GM21360 (cell line): ENCODE results near the gene WNT2.
"Not testable (repeated sequence)": the region's sequence is repeated elsewhere in the genome, so short reads cannot be mapped to it uniquely, and the experiment has no call there.

ENCODE experiments used
- ATAC-seq: cut with Tn5 transposase; IDR thresholded peaks from one replicate; pipeline ENCODE4 v1.9.1; 2021; ENCODE audit warnings: mild to moderate bottlenecking, moderate library complexity; ENCODE audit not compliant: unreplicated experiment

Gene WNT2

DNA sequence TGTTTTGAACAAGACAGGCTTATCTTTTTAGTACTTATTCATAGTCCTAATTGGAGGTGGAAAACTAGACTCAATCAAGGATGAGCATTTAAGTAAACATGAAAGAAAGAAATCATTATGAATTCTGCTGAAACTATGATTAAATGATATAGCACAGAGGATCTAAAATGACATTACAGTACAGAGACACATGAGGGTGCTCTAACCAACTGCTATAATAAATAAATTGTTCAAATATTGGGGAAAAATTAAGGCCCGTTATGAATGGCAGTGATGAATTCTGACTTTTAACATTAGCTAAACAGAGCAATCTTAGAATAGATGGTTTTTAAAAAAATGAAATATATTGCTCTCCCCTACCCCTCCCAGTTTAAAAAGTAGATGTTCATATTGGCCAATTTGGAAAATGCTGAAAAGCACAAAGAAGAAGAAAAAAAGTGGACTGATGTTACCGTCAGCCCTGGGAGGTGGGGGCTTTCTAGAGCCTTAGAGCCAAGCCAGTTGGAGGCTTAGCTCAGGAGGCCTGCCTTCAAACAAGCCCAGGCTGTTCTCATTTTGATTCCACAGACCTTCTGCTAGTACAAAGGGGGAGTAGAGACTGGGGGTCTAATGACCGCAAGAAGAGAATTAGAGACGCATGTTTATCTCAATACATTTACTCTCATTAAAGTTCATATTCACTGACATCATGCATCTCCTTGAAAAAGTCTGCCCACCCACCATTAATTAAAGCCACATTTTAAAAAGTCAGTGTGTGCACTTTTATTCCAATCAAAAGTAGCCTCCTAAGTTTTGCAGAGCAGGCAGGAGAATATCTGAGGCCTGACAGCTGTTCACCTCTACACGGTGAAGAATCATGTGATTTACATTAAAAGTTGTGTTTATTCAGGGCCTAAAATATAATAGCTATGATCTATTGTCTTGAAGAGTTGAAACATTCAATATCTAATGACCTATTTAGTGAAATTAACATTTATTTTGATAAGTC lies 10.0 kb downstream of the WNT2 start:
- no peak for ATAC-seq

GRCh38 chr7:117308891-117309290 lies 14.0 kb downstream of the WNT2 start:
- no peak for ATAC-seq

DNA sequence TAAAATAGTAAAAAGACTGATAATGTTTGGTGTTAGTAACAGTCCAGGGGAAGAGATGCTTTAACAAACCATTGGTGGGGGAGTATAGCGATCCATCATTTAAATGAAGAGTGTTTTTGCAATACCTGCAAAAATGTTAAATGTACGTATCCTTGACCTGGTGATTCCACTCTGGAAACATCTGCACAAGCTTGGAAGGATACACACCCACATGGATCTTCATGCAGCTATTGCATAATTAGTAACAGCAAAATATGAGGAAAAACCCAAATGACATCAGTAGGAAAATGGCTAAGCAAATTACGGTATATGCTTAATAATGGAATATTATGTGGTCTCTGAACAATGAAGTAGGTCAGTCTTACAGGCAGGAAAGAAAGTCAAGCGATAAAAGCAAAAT lies 20.5 kb downstream of the WNT2 start:
- no peak for ATAC-seq

DNA sequence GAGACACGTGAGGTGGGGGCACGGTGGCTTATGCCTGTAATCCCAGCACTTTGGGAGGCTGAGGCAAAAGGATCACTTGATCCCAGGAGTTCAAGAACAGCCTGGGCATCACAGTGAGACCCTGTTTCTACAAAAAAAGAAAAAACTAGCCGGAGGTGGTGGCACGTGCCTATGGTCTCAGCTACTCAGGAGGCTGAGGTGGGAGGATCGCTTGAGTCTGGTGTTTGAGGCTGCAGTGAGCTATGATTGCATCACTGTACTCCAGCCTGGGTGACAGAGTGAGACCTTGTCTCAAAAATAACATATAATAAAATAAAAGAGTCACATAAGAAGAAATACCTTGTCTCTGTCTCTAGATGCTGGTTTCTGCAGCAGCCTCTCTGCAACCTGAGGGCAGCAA lies 22.4 kb downstream of the WNT2 start:
- not testable (repeated sequence) for ATAC-seq

GRCh38 chr7:117297606-117298005 lies 25.3 kb downstream of the WNT2 start:
- no peak for ATAC-seq

GRCh38 chr7:117296066-117296465 lies 26.8 kb downstream of the WNT2 start:
- ATAC-seq, result no peak

- no peak for ATAC-seq
Measured at GRCh38 chr7:117285826-117286225, 37.0 kb downstream of the WNT2 start.

DNA sequence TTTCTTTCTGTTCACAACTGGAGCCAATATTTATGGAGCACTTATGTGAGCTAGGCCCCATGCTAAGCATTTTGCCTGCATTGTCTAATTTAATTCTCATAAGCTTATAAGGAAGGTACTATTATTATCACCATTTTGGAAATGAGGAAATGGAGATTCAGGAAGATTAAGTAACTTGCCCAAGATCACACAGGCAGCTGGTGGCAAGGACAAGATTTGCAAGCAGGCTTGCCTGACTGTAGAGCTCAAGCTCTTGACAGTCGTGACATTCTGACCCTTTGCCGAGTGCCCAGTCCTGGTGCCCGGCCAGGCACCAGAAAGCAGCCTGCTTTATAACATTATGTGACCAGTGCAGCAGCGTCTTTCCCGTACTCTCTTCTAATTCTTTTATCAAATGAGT lies 38.2 kb downstream of the WNT2 start:
- no peak for ATAC-seq

GRCh38 chr7:117283779-117284178 lies 39.1 kb downstream of the WNT2 start:
- no peak for ATAC-seq

GRCh38 chr7:117283371-117283770 lies 39.5 kb downstream of the WNT2 start:
- ATAC-seq, result no peak

GRCh38 chr7:117282239-117282812 lies 40.5 kb downstream of the WNT2 start:
- no peak for ATAC-seq

GRCh38 chr7:117281562-117281961 lies 41.3 kb downstream of the WNT2 start:
- no peak for ATAC-seq

GRCh38 chr7:117279931-117280557 lies 42.8 kb downstream of the WNT2 start:
- ATAC-seq, result no peak

- no peak for ATAC-seq
Measured at GRCh38 chr7:117279203-117279602, 43.7 kb downstream of the WNT2 start.

GRCh38 chr7:117278040-117278439 lies 44.8 kb downstream of the WNT2 start:
- no peak for ATAC-seq

GRCh38 chr7:117277576-117277975 lies 45.3 kb downstream of the WNT2 start:
- ATAC-seq, result no peak

- ATAC-seq, result no peak
Measured at GRCh38 chr7:117274951-117275350, 47.9 kb downstream of the WNT2 start.

DNA sequence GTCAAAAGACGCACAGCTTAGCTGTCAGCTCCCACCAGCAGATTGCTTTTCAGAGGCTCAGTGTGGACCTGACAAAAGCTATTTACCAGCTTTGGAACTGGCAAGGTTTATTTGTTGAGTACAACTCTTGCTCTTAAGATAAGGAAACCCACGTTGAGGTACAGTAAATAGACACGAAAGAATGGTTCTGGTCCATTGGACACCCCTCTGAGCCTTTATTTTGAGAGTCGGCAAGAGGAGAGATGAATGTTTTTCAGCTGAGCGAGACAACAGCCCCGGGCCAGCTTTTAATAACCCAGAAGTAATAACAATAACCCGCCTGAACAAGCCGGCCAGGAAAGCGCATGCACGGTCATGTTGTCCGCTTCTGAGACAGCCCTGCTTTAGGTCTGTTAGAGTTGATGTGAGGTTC lies 49.0 kb downstream of the WNT2 start:
- ATAC-seq, result no peak

DNA sequence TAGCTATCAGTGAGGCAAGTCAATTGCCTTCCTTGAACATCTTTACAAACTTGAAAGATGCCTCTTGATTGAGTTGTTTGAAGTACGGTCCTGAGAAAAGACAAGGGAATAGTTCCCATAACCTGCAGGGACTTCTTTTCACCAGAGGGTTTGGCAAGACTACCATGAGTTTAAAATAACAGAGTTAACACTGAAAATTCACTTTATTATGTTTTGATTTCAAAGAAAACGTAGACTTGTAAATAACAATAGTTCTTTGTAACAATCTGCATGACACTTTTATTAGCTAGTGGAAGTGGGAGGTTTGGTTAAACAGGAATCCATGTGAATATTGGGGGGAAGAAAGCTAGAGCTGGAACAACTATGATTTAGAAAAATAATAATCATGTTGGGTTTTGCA lies 49.5 kb downstream of the WNT2 start:
- no peak for ATAC-seq

DNA sequence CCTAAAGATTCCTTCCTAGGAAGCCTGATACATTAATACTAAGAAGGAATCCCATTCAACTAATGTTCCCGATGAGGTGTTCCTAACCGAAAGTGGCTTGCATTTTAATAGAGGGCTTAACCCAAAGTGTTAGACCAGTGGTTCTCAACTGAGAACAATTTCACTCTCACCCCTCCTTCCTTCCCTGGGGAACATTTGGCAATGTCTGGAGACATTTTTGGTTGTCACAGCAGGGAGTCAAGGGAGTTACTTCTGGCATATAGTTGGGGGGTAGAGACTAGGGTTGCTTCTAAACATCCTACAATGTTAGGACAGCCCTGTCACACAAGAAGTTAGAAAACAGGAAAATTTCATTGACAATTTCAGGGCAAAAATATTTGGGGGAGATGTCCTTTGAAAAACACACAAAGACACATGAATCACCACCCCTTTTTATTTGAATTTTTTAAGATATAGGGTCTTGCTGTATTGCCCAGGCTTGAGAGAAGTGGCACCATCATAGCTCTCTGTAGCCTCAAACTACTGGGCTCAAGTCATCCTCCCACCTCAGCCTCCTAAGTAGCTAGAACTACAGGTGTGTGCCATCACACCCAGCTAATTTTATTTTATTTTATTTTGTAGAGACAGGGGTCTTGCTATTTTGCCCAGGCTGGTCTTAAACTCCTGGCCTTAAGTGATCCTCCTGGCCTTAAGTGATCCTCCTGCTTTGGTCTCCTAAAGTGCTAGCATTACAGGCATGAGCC lies 50.7 kb downstream of the WNT2 start:
- no peak for ATAC-seq

- ATAC-seq, result no peak
Measured at GRCh38 chr7:117271566-117271965, 51.3 kb downstream of the WNT2 start.
